D721Med (cell line): ENCODE data around the gene PLPP7.

ENCODE experiments used
- DNase-seq: peaks from one replicate; pipeline ENCODE4 v3.0.0; 2011; ENCODE audit warnings: low spot score; ENCODE audit not compliant: insufficient read length
- FAIRE-seq: peaks from 2 replicates; lab custom pipeline; 2011; peaks lifted over from hg19 to GRCh38; lab: Jason Lieb, UNC
- TF ChIP-seq, protein P1 (sequence below): IDR thresholded peaks from 2 replicates; pipeline ENCODE4 v1.5.1; 2012; ENCODE audit warnings: mild to moderate bottlenecking, control low read depth; ENCODE audit not compliant: insufficient read depth; ENCODE audit errors: missing control alignments

Gene PLPP7

DNA sequence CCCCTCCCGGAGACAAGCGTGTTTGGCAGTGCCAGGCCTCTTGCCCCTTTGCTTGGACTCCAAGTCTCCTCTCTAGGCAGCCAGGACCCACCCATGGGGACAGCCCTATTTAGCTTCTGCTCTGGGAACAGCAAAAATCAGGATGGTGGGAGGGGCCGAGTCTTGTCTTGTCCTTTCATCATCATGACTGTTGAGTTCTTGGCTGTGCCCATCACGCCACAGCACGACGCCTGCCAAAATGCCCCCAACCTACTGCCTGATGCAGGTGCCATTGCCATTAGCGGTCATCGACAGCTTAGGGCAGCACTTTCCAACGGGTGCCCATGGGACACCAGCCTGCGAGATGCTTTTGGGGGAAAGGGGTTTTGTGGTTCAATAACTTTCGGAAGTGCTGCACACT is 18.9 kb downstream of the PLPP7 start:
- TF ChIP-seq, protein P1, sequence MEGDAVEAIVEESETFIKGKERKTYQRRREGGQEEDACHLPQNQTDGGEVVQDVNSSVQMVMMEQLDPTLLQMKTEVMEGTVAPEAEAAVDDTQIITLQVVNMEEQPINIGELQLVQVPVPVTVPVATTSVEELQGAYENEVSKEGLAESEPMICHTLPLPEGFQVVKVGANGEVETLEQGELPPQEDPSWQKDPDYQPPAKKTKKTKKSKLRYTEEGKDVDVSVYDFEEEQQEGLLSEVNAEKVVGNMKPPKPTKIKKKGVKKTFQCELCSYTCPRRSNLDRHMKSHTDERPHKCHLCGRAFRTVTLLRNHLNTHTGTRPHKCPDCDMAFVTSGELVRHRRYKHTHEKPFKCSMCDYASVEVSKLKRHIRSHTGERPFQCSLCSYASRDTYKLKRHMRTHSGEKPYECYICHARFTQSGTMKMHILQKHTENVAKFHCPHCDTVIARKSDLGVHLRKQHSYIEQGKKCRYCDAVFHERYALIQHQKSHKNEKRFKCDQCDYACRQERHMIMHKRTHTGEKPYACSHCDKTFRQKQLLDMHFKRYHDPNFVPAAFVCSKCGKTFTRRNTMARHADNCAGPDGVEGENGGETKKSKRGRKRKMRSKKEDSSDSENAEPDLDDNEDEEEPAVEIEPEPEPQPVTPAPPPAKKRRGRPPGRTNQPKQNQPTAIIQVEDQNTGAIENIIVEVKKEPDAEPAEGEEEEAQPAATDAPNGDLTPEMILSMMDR, result no peak
- no peak for FAIRE-seq
- DNase-seq, result no peak

DNA sequence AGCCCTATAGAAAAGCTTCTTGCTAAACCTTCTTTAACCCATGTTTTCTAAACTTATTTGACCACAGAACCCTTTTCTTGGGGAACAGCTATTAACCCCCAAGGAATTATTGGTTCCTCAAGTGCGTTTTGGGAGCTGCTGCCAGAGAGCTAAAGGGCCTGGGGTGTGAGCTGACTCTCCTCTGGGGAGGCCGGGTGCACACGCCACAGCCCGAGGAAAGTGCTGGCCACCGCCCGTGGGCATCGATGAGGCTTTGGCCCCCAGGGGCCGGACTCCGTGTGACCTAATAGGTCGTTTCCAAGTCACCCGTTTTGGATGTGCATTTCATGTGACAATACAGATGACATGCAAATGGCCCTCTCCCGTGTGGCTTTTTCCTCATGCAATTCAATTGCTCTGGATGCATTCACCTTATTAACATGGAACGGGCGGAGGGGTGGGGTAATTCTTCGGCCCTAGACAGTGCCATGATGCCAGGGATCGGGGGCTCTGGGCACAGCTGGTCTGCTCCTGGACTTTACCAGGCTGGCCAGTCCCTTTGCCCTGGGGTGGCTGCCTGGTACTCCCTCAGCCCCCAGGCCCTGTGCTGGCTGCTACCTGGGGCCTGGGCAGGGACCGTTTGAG is 19.5 kb downstream of the PLPP7 start:
- DNase-seq (no peak), FAIRE-seq (no peak)

DNA sequence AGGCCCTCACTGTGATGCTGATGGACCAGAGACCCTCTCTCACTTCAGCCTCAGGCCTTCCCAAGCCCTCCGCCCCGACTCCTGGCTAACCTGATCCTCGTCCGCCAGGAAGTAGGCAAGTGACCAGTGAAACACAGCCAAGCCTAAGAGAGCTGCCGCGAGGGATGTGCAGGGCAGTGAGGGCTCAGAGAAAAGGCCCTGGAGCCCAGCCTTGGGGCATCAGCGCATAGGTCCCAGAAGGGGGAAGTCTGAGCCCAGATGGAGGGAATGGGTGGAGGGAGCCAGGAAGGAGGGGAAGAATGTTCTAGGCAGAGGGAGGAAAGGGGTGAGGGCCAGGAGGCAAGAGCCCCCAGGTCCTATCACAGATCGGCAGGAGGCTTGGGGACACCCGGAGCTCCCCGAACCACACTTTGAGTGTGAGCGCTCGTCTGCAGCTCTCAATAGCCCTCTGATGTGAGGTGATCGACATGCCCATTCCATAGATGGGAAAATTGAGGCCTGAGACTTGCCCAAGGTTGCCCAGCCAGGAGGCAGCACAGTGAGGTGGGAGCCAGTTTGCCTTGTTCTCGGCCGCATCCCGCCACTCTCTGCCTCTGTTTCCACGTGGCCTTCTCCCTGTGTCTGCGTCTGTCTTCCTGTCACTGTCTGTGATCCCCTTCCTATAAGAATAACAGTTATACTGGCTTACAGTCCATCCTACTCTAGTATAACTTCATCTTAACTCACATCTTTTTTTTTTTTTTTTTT is 20.2 kb downstream of the PLPP7 start:
- FAIRE-seq, result no peak

More for the DNA sequence above, 19.5 kb downstream of the PLPP7 start:
- TF ChIP-seq, protein P1, result no peak

DNA sequence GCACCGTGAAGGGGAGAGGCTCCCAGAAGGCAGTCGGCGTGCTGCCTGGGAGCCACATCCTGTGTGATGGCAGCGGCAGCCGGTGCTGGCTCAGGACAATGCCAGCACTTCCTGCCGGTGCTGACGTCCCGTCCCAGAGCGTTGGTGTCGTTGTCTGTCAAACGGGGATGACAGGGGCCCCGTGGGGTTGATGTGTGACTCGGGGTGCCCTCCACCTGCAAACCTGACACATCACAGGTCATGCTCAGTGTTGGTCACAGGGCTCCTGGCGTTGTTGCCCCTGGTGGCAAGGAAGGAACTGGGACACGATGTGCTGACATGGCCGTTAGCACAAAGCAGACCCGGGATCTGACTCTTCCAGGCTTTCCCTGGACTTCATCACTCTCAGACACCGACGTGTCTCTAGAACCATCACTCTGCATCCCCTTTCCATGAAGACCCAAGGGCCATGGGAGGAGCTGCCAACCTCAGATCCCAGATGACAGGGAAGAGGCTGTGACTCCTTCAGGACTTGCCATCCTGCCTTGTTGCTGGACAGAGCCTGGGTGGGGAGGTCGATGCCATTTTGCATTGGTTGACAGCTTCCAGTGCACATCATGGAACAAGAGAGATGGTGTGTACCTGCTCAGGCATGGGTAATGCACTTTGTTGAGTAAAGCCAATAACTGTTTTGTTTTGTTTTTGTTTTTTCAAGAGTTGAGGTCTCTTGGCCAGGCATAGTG is 21.5 kb downstream of the PLPP7 start:
- DNase-seq, result no peak
- TF ChIP-seq, protein P1, result no peak
- no peak for FAIRE-seq

More for the DNA sequence above, 20.2 kb downstream of the PLPP7 start:
- TF ChIP-seq, protein P1, result no peak
- DNase-seq, result no peak

DNA sequence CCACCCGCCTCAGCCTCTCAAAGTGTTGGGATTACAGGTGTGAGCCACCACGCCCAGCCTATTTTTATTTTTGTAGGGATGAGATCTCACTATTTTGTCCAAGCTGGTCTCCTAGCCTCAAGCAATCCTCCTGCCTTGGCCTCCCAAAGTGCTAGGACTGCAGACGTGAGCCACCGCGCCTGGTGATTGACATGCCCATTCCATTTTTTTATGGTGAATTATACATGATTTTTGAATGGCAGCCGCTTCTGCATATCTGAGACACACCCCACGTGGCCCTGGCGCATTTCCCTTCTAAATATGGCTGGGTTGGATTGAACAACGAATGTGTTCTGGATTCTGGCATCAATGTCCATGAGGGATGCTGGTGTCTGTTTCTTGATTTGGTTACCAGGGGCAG is 22.7 kb downstream of the PLPP7 start:
- TF ChIP-seq, protein P1, result no peak
- no peak for FAIRE-seq

DNA sequence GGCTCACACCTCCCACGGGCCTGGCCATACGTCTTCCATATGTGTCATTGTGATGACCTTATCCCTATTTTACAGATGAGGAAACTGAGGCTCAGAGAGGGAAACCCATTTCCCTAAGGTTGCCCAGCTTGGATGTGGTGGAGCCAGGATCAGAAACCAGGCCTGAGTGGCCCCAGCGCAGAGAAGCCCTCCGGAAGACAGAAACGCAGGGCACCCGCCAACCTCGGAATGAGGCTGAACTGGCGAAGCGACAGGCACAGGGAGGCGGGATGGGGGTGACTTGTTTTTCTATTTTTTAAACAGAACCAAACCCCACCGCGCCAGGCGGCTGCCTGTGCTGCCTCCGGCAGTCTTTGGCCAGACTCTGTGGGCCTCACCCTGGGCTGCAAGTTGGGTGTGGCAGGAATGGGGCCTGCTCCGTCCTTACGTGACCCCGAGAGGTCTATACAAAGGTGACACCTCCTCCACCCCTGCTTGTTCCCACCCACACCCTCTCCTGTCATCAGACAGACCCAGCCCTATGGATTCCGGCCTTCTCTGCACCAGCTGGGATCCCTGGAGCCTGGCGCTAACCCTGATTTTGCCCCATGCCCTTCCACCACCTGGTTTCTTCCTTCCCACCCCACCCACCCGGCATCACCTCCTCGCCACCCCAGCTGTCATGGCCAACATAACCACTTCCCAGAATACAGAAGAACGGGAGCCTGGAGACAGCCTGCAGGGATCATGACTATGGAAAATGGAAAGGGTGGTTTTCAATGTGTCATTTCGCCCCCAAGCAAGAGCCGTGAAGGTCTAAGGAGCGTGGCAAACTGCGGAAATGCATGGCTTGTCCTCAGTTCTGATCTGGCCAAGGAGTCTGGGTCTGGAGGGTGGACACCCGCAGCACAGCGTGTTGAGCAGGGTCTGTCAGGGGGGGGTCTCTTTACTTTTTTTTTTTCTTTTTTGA is 23.6 kb downstream of the PLPP7 start:
- FAIRE-seq, result no peak

More for the DNA sequence above, 22.7 kb downstream of the PLPP7 start:
- DNase-seq, result no peak

More for the DNA sequence above, 23.6 kb downstream of the PLPP7 start:
- DNase-seq, result no peak
- TF ChIP-seq, protein P1, result no peak
